Measurements from ENCODE around the gene ZNF618.

- TF ChIP-seq, protein P1, sequence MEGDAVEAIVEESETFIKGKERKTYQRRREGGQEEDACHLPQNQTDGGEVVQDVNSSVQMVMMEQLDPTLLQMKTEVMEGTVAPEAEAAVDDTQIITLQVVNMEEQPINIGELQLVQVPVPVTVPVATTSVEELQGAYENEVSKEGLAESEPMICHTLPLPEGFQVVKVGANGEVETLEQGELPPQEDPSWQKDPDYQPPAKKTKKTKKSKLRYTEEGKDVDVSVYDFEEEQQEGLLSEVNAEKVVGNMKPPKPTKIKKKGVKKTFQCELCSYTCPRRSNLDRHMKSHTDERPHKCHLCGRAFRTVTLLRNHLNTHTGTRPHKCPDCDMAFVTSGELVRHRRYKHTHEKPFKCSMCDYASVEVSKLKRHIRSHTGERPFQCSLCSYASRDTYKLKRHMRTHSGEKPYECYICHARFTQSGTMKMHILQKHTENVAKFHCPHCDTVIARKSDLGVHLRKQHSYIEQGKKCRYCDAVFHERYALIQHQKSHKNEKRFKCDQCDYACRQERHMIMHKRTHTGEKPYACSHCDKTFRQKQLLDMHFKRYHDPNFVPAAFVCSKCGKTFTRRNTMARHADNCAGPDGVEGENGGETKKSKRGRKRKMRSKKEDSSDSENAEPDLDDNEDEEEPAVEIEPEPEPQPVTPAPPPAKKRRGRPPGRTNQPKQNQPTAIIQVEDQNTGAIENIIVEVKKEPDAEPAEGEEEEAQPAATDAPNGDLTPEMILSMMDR (IDR thresholded peaks at IDR 0.05) = no peak
- TF ChIP-seq EP300 (IDR thresholded peaks at IDR 0.05) = no peak
- no peak for TF ChIP-seq POLR2A (IDR thresholded peaks at IDR 0.05)
- no peak for TF ChIP-seq POLR2AphosphoS5 (IDR thresholded peaks at IDR 0.05)
Observed at GRCh38 chr9:114097613-114098020, 221.5 kb downstream of the ZNF618 start.
